ENCODE results near the gene SVIL.

GRCh38 chr10:29575098-29575455, 59.7 kb downstream of the SVIL start:
- TF ChIP-seq, protein P1, sequence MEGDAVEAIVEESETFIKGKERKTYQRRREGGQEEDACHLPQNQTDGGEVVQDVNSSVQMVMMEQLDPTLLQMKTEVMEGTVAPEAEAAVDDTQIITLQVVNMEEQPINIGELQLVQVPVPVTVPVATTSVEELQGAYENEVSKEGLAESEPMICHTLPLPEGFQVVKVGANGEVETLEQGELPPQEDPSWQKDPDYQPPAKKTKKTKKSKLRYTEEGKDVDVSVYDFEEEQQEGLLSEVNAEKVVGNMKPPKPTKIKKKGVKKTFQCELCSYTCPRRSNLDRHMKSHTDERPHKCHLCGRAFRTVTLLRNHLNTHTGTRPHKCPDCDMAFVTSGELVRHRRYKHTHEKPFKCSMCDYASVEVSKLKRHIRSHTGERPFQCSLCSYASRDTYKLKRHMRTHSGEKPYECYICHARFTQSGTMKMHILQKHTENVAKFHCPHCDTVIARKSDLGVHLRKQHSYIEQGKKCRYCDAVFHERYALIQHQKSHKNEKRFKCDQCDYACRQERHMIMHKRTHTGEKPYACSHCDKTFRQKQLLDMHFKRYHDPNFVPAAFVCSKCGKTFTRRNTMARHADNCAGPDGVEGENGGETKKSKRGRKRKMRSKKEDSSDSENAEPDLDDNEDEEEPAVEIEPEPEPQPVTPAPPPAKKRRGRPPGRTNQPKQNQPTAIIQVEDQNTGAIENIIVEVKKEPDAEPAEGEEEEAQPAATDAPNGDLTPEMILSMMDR (conservative IDR thresholded peaks at IDR 0.05 in 1 of 2, IDR thresholded peaks at IDR 0.05 in 1 of 2; ENCODE audit: low read depth in 1 of 2, low read length in 2 of 2) = no peak
- TF ChIP-seq EZH2 (IDR thresholded peaks at IDR 0.05; ENCODE audit: low read length, missing control alignments) = no peak

Data from fibroblast of lung (primary cell).